ENCODE data around the gene RPL27A. TPM values are rescaled to one million over a fixed set of nuclear protein-coding genes. Genes with fewer than 3 reads are reported as not detected.

Gene RPL27A
- total RNA-seq, 1 experiment from 2014 or later, result 585 TPM

- peak; percentile 27 for DNase-seq
- peak overlapping the region; percentile 89 for H3K4me3 Mint-ChIP-seq (ENCODE audit: low read depth, unreplicated experiment)
- TF ChIP-seq CTCF (IDR thresholded peaks at IDR 0.05; ENCODE audit: unreplicated experiment), result no peak
- peaks cover 30% of the 10 kb centered on the region for H3K4me1 Mint-ChIP-seq (ENCODE audit: low read depth, unreplicated experiment)
- CTCF ChIA-PET, result interaction anchor here (0.7 kb wide), 1 partner anchor 46 kb away, joined by 3 read pairs; no protein-coding TSS in a partner anchor
- H3K27ac Mint-ChIP-seq (ENCODE audit: unreplicated experiment), result peak overlapping the region; percentile 88
- no peaks in the 10 kb centered on the region for H3K9me3 Mint-ChIP-seq (ENCODE audit: low read depth, unreplicated experiment)
- H3K27me3 Mint-ChIP-seq (ENCODE audit: unreplicated experiment), result no peaks in the 10 kb centered on the region
- peaks cover 68% of the 10 kb centered on the region for H3K36me3 Mint-ChIP-seq (ENCODE audit: insufficient read depth, unreplicated experiment)
- intact Hi-C loops (cut with micrococcal nuclease; ENCODE audit: unreplicated experiment), result no loop called here
- TSS peak; percentile 38 for BruUV-seq (replicated peaks)
These were observed 669 bp downstream of the RPL27A start for GRCh38 chr11:8683115-8683807.

- Mint-ChIP-seq H3K36me3 (ENCODE audit: insufficient read depth, unreplicated experiment) (peaks cover 81% of the 10 kb centered on the region), H3K9me3 (ENCODE audit: low read depth, unreplicated experiment) (no peaks in the 10 kb centered on the region), H3K4me1 (ENCODE audit: low read depth, unreplicated experiment) (peaks cover 35% of the 10 kb centered on the region), H3K27me3 (ENCODE audit: unreplicated experiment) (no peaks in the 10 kb centered on the region), H3K27ac (ENCODE audit: unreplicated experiment) (peak overlapping the region; percentile 37), H3K4me3 (ENCODE audit: low read depth, unreplicated experiment) (peak overlapping the region; percentile 89)
- DNase-seq, result no peak
- no TSS peak for BruUV-seq (replicated peaks)
- TF ChIP-seq CTCF (IDR thresholded peaks at IDR 0.05; ENCODE audit: unreplicated experiment), result no peak
- CTCF ChIA-PET, result no interaction called here
- intact Hi-C loops (cut with micrococcal nuclease; ENCODE audit: unreplicated experiment), result loop anchor here (5.0 kb wide), 2 partner anchors 38 to 83 kb away; no protein-coding TSS in a partner anchor
These were observed 2.2 kb downstream of the RPL27A start for GRCh38 chr11:8684600-8685290.

- Mint-ChIP-seq H3K27me3 (ENCODE audit: unreplicated experiment) (no peaks in the 10 kb centered on the region), H3K36me3 (ENCODE audit: insufficient read depth, unreplicated experiment) (peaks cover 86% of the 10 kb centered on the region), H3K4me1 (ENCODE audit: low read depth, unreplicated experiment) (peaks cover 41% of the 10 kb centered on the region), H3K9me3 (ENCODE audit: low read depth, unreplicated experiment) (no peaks in the 10 kb centered on the region), H3K27ac (ENCODE audit: unreplicated experiment) (peak overlapping the region; percentile 37), H3K4me3 (ENCODE audit: low read depth, unreplicated experiment) (peak overlapping the region; percentile 89)
- BruUV-seq (replicated peaks), result no TSS peak
- CTCF ChIA-PET, result no interaction called here
- intact Hi-C loops (cut with micrococcal nuclease; ENCODE audit: unreplicated experiment), result loop anchor here (5.0 kb wide), 2 partner anchors 37 to 82 kb away; no protein-coding TSS in a partner anchor
- no peak for TF ChIP-seq CTCF (IDR thresholded peaks at IDR 0.05; ENCODE audit: unreplicated experiment)
- no peak for DNase-seq
These were observed 2.7 kb downstream of the RPL27A start for GRCh38 chr11:8685306-8685705.

GRCh38 chr11:8685820-8686219 lies 3.2 kb downstream of the RPL27A start:
- DNase-seq, result no peak
- H3K4me3 Mint-ChIP-seq (ENCODE audit: low read depth, unreplicated experiment), result no peak overlapping the region
- H3K9me3 Mint-ChIP-seq (ENCODE audit: low read depth, unreplicated experiment), result no peaks in the 10 kb centered on the region
- intact Hi-C loops (cut with micrococcal nuclease; ENCODE audit: unreplicated experiment), result loop anchor here (5.0 kb wide), 2 partner anchors 36 to 81 kb away; no protein-coding TSS in a partner anchor
- TF ChIP-seq CTCF (IDR thresholded peaks at IDR 0.05; ENCODE audit: unreplicated experiment), result no peak
- CTCF ChIA-PET, result no interaction called here
- no peak overlapping the region for H3K27ac Mint-ChIP-seq (ENCODE audit: unreplicated experiment)
- no TSS peak for BruUV-seq (replicated peaks)
- peaks cover 92% of the 10 kb centered on the region for H3K36me3 Mint-ChIP-seq (ENCODE audit: insufficient read depth, unreplicated experiment)
- H3K27me3 Mint-ChIP-seq (ENCODE audit: unreplicated experiment), result no peaks in the 10 kb centered on the region
- peaks cover 38% of the 10 kb centered on the region for H3K4me1 Mint-ChIP-seq (ENCODE audit: low read depth, unreplicated experiment)
